HL-60 (cell line): Measurements from ENCODE around the gene PCP2.

ENCODE experiments used
- CTCF ChIP-seq: IDR thresholded peaks from one replicate; pipeline ENCODE4 v1.5.1; 2011; ENCODE audit warnings: low read length, control low read depth, inconsistent platforms; ENCODE audit not compliant: insufficient read depth
- GABPA ChIP-seq: IDR thresholded peaks from 2 replicates; pipeline ENCODE4 v1.6.1; 2012; ENCODE audit warnings: low read depth
- POLR2AphosphoS5 ChIP-seq: IDR thresholded peaks from 2 replicates; pipeline ENCODE4 v1.6.1; 2012; ENCODE audit warnings: low read depth
- SPI1 ChIP-seq: IDR thresholded peaks from 2 replicates; pipeline ENCODE4 v1.6.1; 2012; ENCODE audit warnings: low read depth, mild to moderate bottlenecking, borderline replicate concordance
- TF ChIP-seq, protein P1 (sequence below): IDR thresholded peaks from 2 replicates; pipeline ENCODE4 v1.6.1; 2012; ENCODE audit warnings: low read depth; ENCODE audit not compliant: insufficient replicate concordance

DNA sequence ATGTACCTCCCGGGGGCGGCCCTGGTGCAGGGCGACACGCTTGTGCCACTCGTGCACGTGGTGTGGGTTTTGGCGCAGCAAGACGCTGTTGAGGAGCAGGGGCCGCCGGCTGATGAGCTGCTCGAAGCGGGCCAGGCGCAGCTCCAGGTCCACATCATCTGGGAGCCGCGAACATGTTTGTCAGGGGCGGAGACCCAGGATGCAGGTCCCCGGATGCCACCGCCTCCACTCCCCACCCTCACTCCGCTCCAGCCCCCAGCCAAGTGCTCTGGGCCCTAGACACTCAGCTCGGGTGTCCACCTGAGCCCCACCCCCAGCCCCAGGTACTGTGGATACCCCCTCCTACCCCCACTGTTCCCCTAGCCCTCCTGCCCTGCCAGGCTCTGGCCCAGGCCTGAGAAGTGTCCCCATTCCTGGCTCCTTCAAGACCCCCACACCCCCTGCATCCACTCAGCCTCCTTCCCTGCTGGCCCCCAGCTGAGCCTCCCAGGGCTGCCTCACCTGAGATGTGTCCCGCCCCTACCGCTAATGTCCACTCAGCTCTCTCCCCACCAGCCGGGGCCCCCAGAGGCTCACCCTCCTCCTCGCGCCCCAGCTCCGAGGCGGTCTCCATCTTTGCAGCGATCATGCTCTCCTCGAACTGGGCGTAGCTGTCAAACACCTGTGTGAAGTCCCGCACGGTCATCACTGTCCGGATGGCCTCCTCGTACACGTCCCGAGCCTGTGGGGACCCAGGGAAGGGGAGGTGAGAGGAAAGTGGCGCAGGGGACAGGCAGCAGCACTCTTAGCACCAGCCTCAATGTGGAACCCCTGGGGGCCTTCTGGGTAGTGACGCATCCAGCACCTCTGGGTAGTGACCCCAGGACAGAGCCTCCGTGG is 9.6 kb downstream of the PCP2 start:
- no peak for TF ChIP-seq POLR2AphosphoS5
- TF ChIP-seq CTCF = no peak
- TF ChIP-seq, protein P1, sequence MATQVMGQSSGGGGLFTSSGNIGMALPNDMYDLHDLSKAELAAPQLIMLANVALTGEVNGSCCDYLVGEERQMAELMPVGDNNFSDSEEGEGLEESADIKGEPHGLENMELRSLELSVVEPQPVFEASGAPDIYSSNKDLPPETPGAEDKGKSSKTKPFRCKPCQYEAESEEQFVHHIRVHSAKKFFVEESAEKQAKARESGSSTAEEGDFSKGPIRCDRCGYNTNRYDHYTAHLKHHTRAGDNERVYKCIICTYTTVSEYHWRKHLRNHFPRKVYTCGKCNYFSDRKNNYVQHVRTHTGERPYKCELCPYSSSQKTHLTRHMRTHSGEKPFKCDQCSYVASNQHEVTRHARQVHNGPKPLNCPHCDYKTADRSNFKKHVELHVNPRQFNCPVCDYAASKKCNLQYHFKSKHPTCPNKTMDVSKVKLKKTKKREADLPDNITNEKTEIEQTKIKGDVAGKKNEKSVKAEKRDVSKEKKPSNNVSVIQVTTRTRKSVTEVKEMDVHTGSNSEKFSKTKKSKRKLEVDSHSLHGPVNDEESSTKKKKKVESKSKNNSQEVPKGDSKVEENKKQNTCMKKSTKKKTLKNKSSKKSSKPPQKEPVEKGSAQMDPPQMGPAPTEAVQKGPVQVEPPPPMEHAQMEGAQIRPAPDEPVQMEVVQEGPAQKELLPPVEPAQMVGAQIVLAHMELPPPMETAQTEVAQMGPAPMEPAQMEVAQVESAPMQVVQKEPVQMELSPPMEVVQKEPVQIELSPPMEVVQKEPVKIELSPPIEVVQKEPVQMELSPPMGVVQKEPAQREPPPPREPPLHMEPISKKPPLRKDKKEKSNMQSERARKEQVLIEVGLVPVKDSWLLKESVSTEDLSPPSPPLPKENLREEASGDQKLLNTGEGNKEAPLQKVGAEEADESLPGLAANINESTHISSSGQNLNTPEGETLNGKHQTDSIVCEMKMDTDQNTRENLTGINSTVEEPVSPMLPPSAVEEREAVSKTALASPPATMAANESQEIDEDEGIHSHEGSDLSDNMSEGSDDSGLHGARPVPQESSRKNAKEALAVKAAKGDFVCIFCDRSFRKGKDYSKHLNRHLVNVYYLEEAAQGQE = no peak
- no peak for TF ChIP-seq GABPA
- no peak for TF ChIP-seq SPI1
